ENCODE data around the gene POGLUT2.

- TF ChIP-seq CTCF (IDR thresholded peaks at IDR 0.05) = peak; percentile 79
- TF ChIP-seq POLR2AphosphoS5 (IDR thresholded peaks at IDR 0.05; ENCODE audit: low read depth, low read length) = no peak
- no peak for TF ChIP-seq TCF7L2 (IDR thresholded peaks at IDR 0.05; ENCODE audit: low read depth, low read length)
Measured at GRCh38 chr13:102800145-102801041, 1.6 kb upstream of the POGLUT2 start.
